Hepatocyte (in vitro differentiated cells): ENCODE results near the gene POLD3. TPM values are rescaled to one million over a fixed set of nuclear protein-coding genes. Genes with fewer than 3 reads are reported as not detected.

Experiments
- DNase-seq: peaks from one replicate; pipeline ENCODE4 v3.0.0-alpha.2; 2016; ENCODE audit warnings: low spot score
- H2AFZ ChIP-seq: fragments of 200-600 bp; sonication (generic); 2 replicates; pipeline ENCODE4 v1.6.0; 2016; ENCODE audit warnings: antibody characterized with exemption, mild to moderate bottlenecking
- H3K27ac ChIP-seq: fragments of 200-600 bp; sonication (generic); 2 replicates; pipeline ENCODE4 v1.5.1; 2016; ENCODE audit warnings: mild to moderate bottlenecking
- H3K27me3 ChIP-seq: fragments of 200-600 bp; sonication (generic); 2 replicates; pipeline ENCODE4 v1.6.1; 2016
- H3K36me3 ChIP-seq: fragments of 200-600 bp; sonication (generic); replicated peaks from 2 replicates; pipeline ENCODE4 v1.5.1; 2016; ENCODE audit warnings: low read depth; ENCODE audit not compliant: insufficient read depth
- H3K4me1 ChIP-seq: fragments of 200-600 bp; sonication (generic); 2 replicates; pipeline ENCODE4 v1.5.1; 2016; ENCODE audit warnings: mild to moderate bottlenecking, moderate library complexity; ENCODE audit not compliant: insufficient read depth
- H3K4me2 ChIP-seq: fragments of 200-600 bp; sonication (generic); 2 replicates; pipeline ENCODE4 v1.6.0; 2016
- H3K4me3 ChIP-seq: fragments of 200-600 bp; sonication (generic); 2 replicates; pipeline ENCODE4 v1.5.1; 2016; ENCODE audit warnings: mild to moderate bottlenecking
- H3K79me2 ChIP-seq: fragments of 200-600 bp; sonication (generic); 2 replicates; pipeline ENCODE4 v1.6.0; 2017; ENCODE audit warnings: mild to moderate bottlenecking
- H3K9me2 ChIP-seq: fragments of 200-600 bp; sonication (generic); replicated peaks from 2 replicates; pipeline ENCODE4 v1.6.0; 2017; ENCODE audit warnings: mild to moderate bottlenecking; ENCODE audit not compliant: insufficient read depth
- H3K9me3 ChIP-seq: fragments of 200-600 bp; sonication (generic); 2 replicates; pipeline ENCODE4 v1.5.1; 2016; ENCODE audit warnings: low read depth, mild to moderate bottlenecking
- H4K20me1 ChIP-seq: fragments of 200-600 bp; sonication (generic); 2 replicates; pipeline ENCODE4 v1.6.0; 2016; ENCODE audit warnings: mild to moderate bottlenecking; ENCODE audit not compliant: insufficient read depth, poor library complexity, severe bottlenecking
- CTCF ChIP-seq: fragments of 200-600 bp; sonication (generic); IDR thresholded peaks from 2 replicates; pipeline ENCODE4 v1.5.1; 2016; ENCODE audit warnings: antibody characterized with exemption, mild to moderate bottlenecking; ENCODE audit not compliant: poor library complexity
- EZH2 ChIP-seq: fragments of 200-600 bp; sonication (generic); IDR thresholded peaks from 2 replicates; pipeline ENCODE4 v1.6.1; 2016; ENCODE audit warnings: antibody characterized with exemption, mild to moderate bottlenecking, borderline replicate concordance
- EZH2phosphoT487 ChIP-seq: fragments of 200-600 bp; sonication (generic); IDR thresholded peaks from one replicate; pipeline ENCODE4 v1.6.1; 2018; ENCODE audit warnings: antibody characterized with exemption, mild to moderate bottlenecking, low read depth, moderate library complexity; ENCODE audit not compliant: unreplicated experiment, severe bottlenecking
- whole genome bisulfite sequencing: methylation state at CpG from one replicate; pipeline ENCODE4 v1.1.6; 2016; ENCODE audit warnings: low lambda C conversion rate; ENCODE audit errors: missing lambda C conversion rate; 5-methylcytosine and 5-hydroxymethylcytosine counted together
- polyA plus RNA-seq: library from polyadenylated mRNA; unstranded; fragments of >200 nt; fragmentation: Nextera tagmentation; extraction: Ambion mirVana; gene quantifications from 2 replicates; pipeline ENCODE4 v1.2.1, GENCODE V29; 2016
- total RNA-seq: library from RNA; depleted of rRNA; stranded (reverse); fragments of >200 nt; gene quantifications from 2 replicates; pipeline ENCODE4 v1.2.3, GENCODE V29; 2014

Gene POLD3
- total and polyA plus RNA-seq, 2 experiments from 2014 or later, result 11.0 to 13.8 TPM

DNA sequence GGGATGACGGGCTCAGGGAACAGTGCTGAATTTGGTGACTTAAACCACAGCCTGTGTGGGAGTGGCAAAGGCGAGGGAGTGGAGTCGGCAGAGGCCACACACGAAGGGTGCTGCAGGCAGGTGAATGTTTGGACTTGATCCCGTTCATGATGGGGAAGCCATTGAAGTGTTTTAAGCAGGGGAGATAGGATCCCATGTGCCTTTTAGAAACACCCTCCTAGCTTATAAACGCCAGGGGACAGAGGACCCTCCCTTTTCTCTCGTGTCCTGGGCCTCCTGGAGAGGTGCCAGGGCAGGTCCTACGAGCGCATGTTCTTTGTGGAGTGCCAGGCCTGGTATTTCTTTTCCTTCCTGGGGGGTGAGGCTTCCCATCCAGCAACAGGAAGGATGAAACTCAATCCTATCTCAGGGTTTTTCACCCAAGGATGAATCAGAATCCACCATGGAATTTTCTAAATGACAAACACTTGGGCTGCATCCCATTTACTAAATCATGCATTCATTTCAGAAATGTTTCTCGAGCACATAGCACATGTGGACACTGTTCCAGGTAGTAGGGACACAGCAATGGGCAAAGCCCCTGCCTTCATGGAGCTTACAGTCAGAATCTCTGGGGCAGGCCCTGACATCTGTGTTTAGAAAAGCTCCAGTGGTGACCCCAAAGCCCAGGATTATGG, 79.3 kb downstream of the POLD3 start:
- H3K27ac ChIP-seq, result peak overlapping the region; percentile 93
- H2AFZ ChIP-seq, result no peak overlapping the region
- H3K9me3 ChIP-seq, result no peaks in the 10 kb centered on the region
- peaks cover 4% of the 10 kb centered on the region for H3K4me1 ChIP-seq
- no peaks in the 10 kb centered on the region for H3K36me3 ChIP-seq
- WGBS, result 81% methylated on average over 10 of the region's 10 CpGs
- no peaks in the 10 kb centered on the region for H3K9me2 ChIP-seq
- no peaks in the 10 kb centered on the region for H4K20me1 ChIP-seq
- no peak overlapping the region for H3K4me2 ChIP-seq
- no peaks in the 10 kb centered on the region for H3K79me2 ChIP-seq
- no peak for DNase-seq
- no peak overlapping the region for H3K4me3 ChIP-seq
- H3K27me3 ChIP-seq, result no peaks in the 10 kb centered on the region
- no peak for TF ChIP-seq EZH2
- no peak for TF ChIP-seq EZH2phosphoT487
- TF ChIP-seq CTCF, result no peak

- Histone ChIP-seq H4K20me1 (no peaks in the 10 kb centered on the region), H3K4me2 (no peak overlapping the region), H3K27me3 (no peaks in the 10 kb centered on the region), H3K4me1 (peaks cover 4% of the 10 kb centered on the region), H3K4me3 (no peak overlapping the region), H3K79me2 (no peaks in the 10 kb centered on the region), H3K27ac (peak overlapping the region; percentile 93), H3K9me2 (no peaks in the 10 kb centered on the region), H3K36me3 (no peaks in the 10 kb centered on the region), H3K9me3 (no peaks in the 10 kb centered on the region), H2AFZ (no peak overlapping the region)
- TF ChIP-seq EZH2, result no peak
- no peak for TF ChIP-seq CTCF
- no peak for TF ChIP-seq EZH2phosphoT487
- 68% methylated on average over 4 of the region's 4 CpGs for WGBS
- DNase-seq, result no peak
These were observed 80.1 kb downstream of the POLD3 start for GRCh38 chr11:74672332-74672955.

DNA sequence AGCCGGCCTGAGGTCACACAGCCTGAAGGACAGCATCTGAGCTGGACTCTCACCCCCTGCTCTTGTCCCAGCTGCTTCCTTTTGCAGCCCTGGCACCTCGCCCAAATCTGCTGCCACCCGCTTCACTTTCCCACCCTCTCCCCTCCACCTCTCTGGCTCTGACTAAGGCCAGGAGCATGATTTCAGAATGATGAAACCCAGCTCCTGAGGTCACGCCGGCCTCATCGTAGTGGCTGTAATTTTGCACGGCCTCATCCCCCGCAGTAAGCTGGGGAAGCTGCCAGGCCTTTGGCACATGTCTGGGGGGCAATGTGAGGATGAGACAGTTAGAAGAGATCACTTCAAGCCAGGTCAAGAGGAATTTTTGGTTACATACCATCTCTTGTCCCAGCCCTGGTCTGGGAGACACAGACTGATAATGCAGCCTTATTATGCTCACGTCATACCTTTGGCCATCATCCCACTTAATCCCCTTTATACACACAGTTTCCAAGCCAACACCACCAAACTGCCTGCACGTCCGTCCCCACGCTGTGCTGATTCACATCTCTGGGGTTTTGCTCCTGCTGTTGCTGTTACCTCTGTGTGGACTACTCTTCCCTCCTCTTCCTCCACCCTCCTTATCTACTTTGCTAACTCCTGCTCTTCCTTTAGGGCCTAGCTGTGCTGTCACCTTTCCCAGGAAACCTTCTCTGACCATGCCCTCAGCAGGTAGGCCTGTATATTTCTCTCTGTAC, 80.7 kb downstream of the POLD3 start:
- Histone ChIP-seq H4K20me1 (no peaks in the 10 kb centered on the region), H3K36me3 (no peaks in the 10 kb centered on the region), H3K27me3 (no peaks in the 10 kb centered on the region), H3K27ac (peak overlapping the region; percentile 93), H3K9me2 (no peaks in the 10 kb centered on the region), H2AFZ (no peak overlapping the region), H3K4me2 (no peak overlapping the region), H3K9me3 (no peaks in the 10 kb centered on the region), H3K79me2 (no peaks in the 10 kb centered on the region), H3K4me3 (no peak overlapping the region), H3K4me1 (peaks cover 4% of the 10 kb centered on the region)
- DNase-seq, result peak; percentile 77
- no peak for TF ChIP-seq EZH2
- TF ChIP-seq CTCF, result no peak
- TF ChIP-seq EZH2phosphoT487, result no peak
- 56% methylated on average over 12 of the region's 12 CpGs for WGBS
